Fibroblast of skin of back (primary cell): ENCODE results near the gene SLC39A9.

Experiments used
- DNase-seq: peaks from one replicate; pipeline ENCODE4 v3.0.0-alpha.2; 2013

Gene SLC39A9

GRCh38 chr14:69504775-69505174, 106.3 kb downstream of the SLC39A9 start:
- no peak for DNase-seq

GRCh38 chr14:69505338-69506240, 107.1 kb downstream of the SLC39A9 start:
- DNase-seq = no peak

- DNase-seq = no peak
Measured at GRCh38 chr14:69506241-69506595, 107.7 kb downstream of the SLC39A9 start.
